ENCODE measurements around the gene OR56A1. TPM values are rescaled to one million over a fixed set of nuclear protein-coding genes. Genes with fewer than 3 reads are reported as not detected.

OR56A1 gene
- total RNA-seq, 1 experiment from 2014 or later = not detected

DNA sequence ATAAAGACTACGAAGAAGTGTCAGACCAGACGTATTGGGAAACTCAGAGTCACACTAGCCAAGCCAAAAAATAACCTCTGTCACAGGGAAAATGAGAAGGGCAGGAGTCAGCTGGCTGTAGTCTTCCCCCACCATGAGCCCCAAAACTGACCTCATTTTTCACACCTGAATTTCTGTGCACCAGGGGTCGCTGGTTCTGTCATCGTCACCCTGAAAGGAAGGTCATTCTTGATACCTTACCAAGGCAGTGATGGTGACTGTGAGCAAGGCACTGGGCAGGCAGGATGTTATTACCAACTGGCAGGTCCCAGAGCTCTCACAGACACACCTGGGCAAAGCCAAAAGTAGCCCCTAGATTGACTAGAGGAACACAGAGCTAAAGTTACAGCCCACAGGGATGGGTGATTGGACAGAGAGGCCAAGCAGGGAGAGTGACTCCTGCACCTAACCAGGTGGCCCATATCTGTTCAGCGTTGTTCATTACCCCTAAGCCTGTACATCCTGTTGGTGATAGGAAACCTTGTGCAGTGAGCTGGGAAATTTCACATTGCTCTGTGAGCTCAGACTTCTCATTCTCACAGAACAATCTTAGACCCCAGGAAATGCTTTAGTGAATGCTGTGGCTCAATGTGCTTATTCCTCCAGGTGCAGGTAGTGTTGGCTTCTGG lies 32.3 kb upstream of the OR56A1 start:
- ATAC-seq = no peak
- POLR2A ChIA-PET = no interaction called here
- no peak for DNase-seq (ENCODE audit: low read depth, low spot score)
- Histone ChIP-seq H3K36me3 (ENCODE audit: control insufficient read depth, insufficient read depth, low read length) (no peaks in the 10 kb centered on the region), H3K4me1 (ENCODE audit: control insufficient read depth, insufficient read depth, low read length) (no peaks in the 10 kb centered on the region), H3K27ac (ENCODE audit: low read length) (no peak overlapping the region), H3K4me3 (ENCODE audit: low read depth in 2 of 2, low read length in 2 of 2) (no peak overlapping the region), H3K9me3 (ENCODE audit: control insufficient read depth, insufficient read depth, low read depth, low read length) (no peaks in the 10 kb centered on the region), H3K27me3 (ENCODE audit: control insufficient read depth, insufficient read depth, low read length) (peaks cover 23% of the 10 kb centered on the region)
- intact Hi-C loops (cut with micrococcal nuclease; ENCODE audit: unreplicated experiment) = no loop called here
- in situ Hi-C loops (cut with HindIII; ENCODE audit: low pct_unique_long_range_greater_than_20kb, low sequenced_read_pairs) = no loop called here
- CTCF ChIA-PET = no interaction called here
- TF ChIP-seq POLR2AphosphoS5 (IDR thresholded peaks at IDR 0.05; ENCODE audit: low read depth, low read length) = no peak
- TF ChIP-seq SIN3A (IDR thresholded peaks at IDR 0.05; ENCODE audit: borderline replicate concordance, insufficient read depth, low read depth, low read length) = no peak
- no peak for TF ChIP-seq CTCF (IDR thresholded peaks at IDR 0.05)
- no peak for TF ChIP-seq TCF7L2 (IDR thresholded peaks at IDR 0.05; ENCODE audit: low read depth, low read length)
- no peak for TF ChIP-seq REST (IDR thresholded peaks at IDR 0.05; ENCODE audit: insufficient read depth in 1 of 2, low read depth in 2 of 2, low read length in 1 of 2)
- BruUV-seq (replicated peaks) = no TSS peak

GRCh38 chr11:6061475-6061874 lies 30.9 kb upstream of the OR56A1 start:
- in situ Hi-C loops (cut with HindIII; ENCODE audit: low pct_unique_long_range_greater_than_20kb, low sequenced_read_pairs) (no loop called here), intact Hi-C loops (cut with micrococcal nuclease; ENCODE audit: unreplicated experiment) (no loop called here)
- ATAC-seq = no peak
- H3K36me3 ChIP-seq (ENCODE audit: control insufficient read depth, insufficient read depth, low read length) = no peaks in the 10 kb centered on the region
- no peaks in the 10 kb centered on the region for H3K4me1 ChIP-seq (ENCODE audit: control insufficient read depth, insufficient read depth, low read length)
- peaks cover 25% of the 10 kb centered on the region for H3K27me3 ChIP-seq (ENCODE audit: control insufficient read depth, insufficient read depth, low read length)
- TF ChIP-seq POLR2AphosphoS5 (IDR thresholded peaks at IDR 0.05; ENCODE audit: low read depth, low read length) (no peak), CTCF (IDR thresholded peaks at IDR 0.05) (no peak), SIN3A (IDR thresholded peaks at IDR 0.05; ENCODE audit: borderline replicate concordance, insufficient read depth, low read depth, low read length) (no peak), REST (IDR thresholded peaks at IDR 0.05; ENCODE audit: insufficient read depth in 1 of 2, low read depth in 2 of 2, low read length in 1 of 2) (no peak)
- BruUV-seq (replicated peaks) = no TSS peak
- ChIA-PET POLR2A (no interaction called here), CTCF (no interaction called here)
- no peak for DNase-seq (ENCODE audit: low read depth, low spot score)
- H3K9me3 ChIP-seq (ENCODE audit: control insufficient read depth, insufficient read depth, low read depth, low read length) = no peaks in the 10 kb centered on the region
- H3K27ac ChIP-seq (ENCODE audit: low read length) = no peak overlapping the region
- H3K4me3 ChIP-seq (ENCODE audit: low read depth in 2 of 2, low read length in 2 of 2) = no peak overlapping the region
